Parathyroid adenoma (tissue), 2 donors: Measurements from ENCODE around the gene PCDHB2.
"Not testable (repeated sequence)": the region's sequence is repeated elsewhere in the genome, so short reads cannot be mapped to it uniquely, and the experiment has no call there.

Experiments
- H2AFZ ChIP-seq: fragments of 300-600 bp; sonication (generic); one replicate; pipeline ENCODE4 v1.7.0; 2017; ENCODE audit warnings: antibody characterized with exemption, mild to moderate bottlenecking
- H3K27ac ChIP-seq: fragments of 300-600 bp; sonication (generic); one replicate; pipeline ENCODE4 v1.7.0; 2017
- H3K27me3 ChIP-seq: fragments of 300-600 bp; sonication (generic); one replicate; pipeline ENCODE4 v1.7.0; 2017; ENCODE audit warnings: low read length; ENCODE audit not compliant: control insufficient read depth, insufficient read depth
- H3K36me3 ChIP-seq: fragments of 300-600 bp; sonication (generic); one replicate; pipeline ENCODE4 v1.7.0; 2017; ENCODE audit warnings: low read length; ENCODE audit not compliant: control insufficient read depth, insufficient read depth
- H3K4me1 ChIP-seq: fragments of 300-600 bp; sonication (generic); one replicate; pipeline ENCODE4 v1.7.0; 2017; ENCODE audit warnings: control low read depth
- H3K4me2 ChIP-seq: fragments of 300-600 bp; sonication (generic); one replicate; pipeline ENCODE4 v1.7.0; 2017; ENCODE audit warnings: low read length
- H3K4me3 ChIP-seq: fragments of 300-600 bp; sonication (generic); one replicate; pipeline ENCODE4 v1.7.0; 2017; ENCODE audit warnings: low read depth, low read length
- H3K79me2 ChIP-seq: fragments of 300-600 bp; sonication (generic); one replicate; pipeline ENCODE4 v1.7.0; 2017; ENCODE audit warnings: control low read depth
- H3K9ac ChIP-seq: fragments of 300-600 bp; sonication (generic); one replicate; pipeline ENCODE4 v1.7.0; 2017; ENCODE audit warnings: mild to moderate bottlenecking
- H3K9me3 ChIP-seq: fragments of 300-600 bp; sonication (generic); one replicate; pipeline ENCODE4 v1.7.0; 2017; ENCODE audit warnings: low read length; ENCODE audit not compliant: control insufficient read depth
- TF ChIP-seq, protein P1 (sequence below): fragments of 300-600 bp; sonication (generic); IDR thresholded peaks from one replicate; pipeline ENCODE4 v1.7.0; 2017; ENCODE audit warnings: antibody characterized with exemption, mild to moderate bottlenecking
- donor health status: primary hyperparathyroidism.

The PCDHB2 gene

DNA sequence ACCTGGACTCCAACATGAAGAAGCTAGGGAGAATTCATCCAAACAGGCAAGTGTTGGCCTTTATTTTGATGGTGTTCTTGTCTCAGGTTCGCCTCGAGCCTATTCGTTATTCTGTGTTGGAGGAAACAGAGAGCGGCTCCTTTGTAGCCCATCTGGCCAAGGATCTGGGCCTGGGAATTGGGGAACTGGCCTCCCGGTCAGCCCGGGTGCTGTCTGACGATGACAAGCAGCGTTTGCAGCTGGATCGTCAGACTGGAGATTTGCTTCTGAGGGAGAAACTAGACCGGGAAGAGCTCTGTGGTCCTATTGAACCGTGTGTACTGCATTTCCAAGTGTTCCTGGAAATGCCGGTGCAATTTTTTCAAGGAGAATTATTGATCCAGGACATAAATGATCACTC lies 27.6 kb downstream of the PCDHB2 start:
- no peaks in the 10 kb centered on the region for H3K4me1 ChIP-seq
- H3K4me3 ChIP-seq, result no peak overlapping the region
- H3K79me2 ChIP-seq, result no peaks in the 10 kb centered on the region
- no peak overlapping the region for H2AFZ ChIP-seq
- H3K9me3 ChIP-seq, result peaks cover 5% of the 10 kb centered on the region
- H3K27ac ChIP-seq, result no peak overlapping the region
- no peak overlapping the region for H3K4me2 ChIP-seq
- no peak overlapping the region for H3K9ac ChIP-seq
- no peaks in the 10 kb centered on the region for H3K36me3 ChIP-seq
- H3K27me3 ChIP-seq, result peaks cover 8% of the 10 kb centered on the region
- TF ChIP-seq, protein P1, sequence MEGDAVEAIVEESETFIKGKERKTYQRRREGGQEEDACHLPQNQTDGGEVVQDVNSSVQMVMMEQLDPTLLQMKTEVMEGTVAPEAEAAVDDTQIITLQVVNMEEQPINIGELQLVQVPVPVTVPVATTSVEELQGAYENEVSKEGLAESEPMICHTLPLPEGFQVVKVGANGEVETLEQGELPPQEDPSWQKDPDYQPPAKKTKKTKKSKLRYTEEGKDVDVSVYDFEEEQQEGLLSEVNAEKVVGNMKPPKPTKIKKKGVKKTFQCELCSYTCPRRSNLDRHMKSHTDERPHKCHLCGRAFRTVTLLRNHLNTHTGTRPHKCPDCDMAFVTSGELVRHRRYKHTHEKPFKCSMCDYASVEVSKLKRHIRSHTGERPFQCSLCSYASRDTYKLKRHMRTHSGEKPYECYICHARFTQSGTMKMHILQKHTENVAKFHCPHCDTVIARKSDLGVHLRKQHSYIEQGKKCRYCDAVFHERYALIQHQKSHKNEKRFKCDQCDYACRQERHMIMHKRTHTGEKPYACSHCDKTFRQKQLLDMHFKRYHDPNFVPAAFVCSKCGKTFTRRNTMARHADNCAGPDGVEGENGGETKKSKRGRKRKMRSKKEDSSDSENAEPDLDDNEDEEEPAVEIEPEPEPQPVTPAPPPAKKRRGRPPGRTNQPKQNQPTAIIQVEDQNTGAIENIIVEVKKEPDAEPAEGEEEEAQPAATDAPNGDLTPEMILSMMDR, result no peak

DNA sequence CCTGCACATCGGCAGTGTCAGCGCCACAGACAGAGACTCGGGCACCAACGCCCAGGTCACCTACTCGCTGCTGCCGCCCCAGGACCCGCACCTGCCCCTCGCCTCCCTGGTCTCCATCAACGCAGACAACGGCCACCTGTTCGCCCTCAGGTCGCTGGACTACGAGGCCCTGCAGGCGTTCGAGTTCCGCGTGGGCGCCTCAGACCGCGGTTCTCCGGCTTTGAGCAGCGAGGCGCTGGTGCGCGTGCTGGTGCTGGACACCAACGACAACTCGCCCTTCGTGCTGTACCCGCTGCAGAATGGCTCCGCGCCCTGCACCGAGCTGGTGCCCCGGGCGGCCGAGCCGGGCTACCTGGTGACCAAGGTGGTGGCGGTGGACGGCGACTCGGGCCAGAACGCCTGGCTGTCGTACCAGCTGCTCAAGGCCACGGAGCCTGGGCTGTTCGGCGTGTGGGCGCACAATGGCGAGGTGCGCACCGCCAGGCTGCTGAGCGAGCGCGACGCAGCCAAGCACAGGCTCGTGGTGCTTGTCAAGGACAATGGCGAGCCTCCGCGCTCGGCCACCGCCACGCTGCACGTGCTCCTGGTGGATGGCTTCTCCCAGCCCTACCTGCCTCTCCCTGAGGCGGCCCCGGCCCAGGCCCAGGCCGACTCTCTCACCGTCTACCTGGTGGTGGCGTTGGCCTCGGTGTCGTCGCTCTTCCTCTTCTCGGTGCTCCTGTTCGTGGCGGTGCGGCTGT lies 29.2 kb downstream of the PCDHB2 start:
- not testable (repeated sequence) for H3K27me3 ChIP-seq, H3K4me1 ChIP-seq, H3K9ac ChIP-seq, H3K79me2 ChIP-seq, H2AFZ ChIP-seq, H3K36me3 ChIP-seq, H3K9me3 ChIP-seq, H3K27ac ChIP-seq, H3K4me3 ChIP-seq, H3K4me2 ChIP-seq

DNA sequence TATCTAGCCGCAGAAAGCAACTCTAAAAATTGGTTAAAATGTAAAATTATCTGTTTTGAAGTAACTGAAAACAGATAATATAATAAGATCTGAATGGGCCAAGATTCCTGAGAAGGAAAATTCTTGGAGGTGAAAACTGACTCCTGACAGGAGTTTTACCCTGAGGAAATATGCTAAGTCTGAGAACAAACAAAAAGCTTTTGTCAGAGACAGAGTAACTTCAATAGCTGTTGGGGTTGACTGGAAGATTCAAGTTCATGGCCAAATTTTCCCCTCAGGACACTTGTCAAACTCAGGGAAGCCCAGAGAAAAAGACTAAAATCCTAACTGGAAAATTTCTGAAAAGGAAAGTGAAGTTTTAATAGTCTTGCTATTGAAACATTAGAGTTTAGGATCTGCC lies 32.9 kb downstream of the PCDHB2 start:
- Histone ChIP-seq H3K27ac (no peak overlapping the region), H2AFZ (no peak overlapping the region), H3K79me2 (no peaks in the 10 kb centered on the region), H3K36me3 (peaks cover 3% of the 10 kb centered on the region), H3K9ac (no peak overlapping the region), H3K4me1 (no peaks in the 10 kb centered on the region), H3K4me2 (no peak overlapping the region), H3K9me3 (no peaks in the 10 kb centered on the region), H3K27me3 (peaks cover 2% of the 10 kb centered on the region), H3K4me3 (no peak overlapping the region)
- TF ChIP-seq, protein P1, result no peak

DNA sequence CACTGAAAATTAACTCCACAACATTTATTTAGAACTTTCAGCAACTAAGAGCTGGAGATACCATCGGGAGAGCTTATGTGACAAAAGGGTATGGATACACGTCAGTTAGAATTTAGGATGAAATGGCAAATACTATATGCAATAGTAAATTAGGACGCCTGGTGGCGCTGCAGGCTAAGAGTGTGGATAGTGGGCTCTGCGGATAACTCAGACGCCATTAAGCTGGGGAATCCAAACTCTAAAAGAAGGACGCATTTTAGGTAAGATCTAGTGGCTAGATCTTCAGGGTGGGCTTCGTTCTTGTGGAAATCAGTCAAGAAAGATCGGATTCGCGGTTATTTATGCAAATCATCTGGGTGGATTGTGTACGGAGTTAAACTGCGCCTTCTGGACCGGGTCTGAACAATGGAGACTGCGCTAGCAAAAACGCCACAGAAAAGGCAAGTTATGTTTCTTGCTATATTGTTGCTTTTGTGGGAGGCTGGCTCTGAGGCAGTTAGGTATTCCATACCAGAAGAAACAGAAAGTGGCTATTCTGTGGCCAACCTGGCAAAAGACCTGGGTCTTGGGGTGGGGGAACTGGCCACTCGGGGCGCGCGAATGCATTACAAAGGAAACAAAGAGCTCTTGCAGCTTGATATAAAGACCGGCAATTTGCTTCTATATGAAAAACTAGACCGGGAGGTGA lies 40.8 kb downstream of the PCDHB2 start, which contains the start of gene PCDHB5:
Gene PCDHB5 (plus strand): TSS at position 177 of the 688 bp plus-strand sequence. CDS start 229 bp downstream, at position 406.
- no peaks in the 10 kb centered on the region for H3K4me1 ChIP-seq
- H3K4me2 ChIP-seq, result no peak within 1 kb of the TSS
- H3K9me3 ChIP-seq, result no peaks in the 10 kb centered on the region
- H3K27ac ChIP-seq, result peak within 1 kb of the TSS; percentile 46
- peaks cover 6% of the 10 kb centered on the region for H3K27me3 ChIP-seq
- TF ChIP-seq, protein P1, result peak; percentile 73
- H3K9ac ChIP-seq, result no peak within 1 kb of the TSS
- H3K4me3 ChIP-seq, result peak within 1 kb of the TSS; percentile 36
- H2AFZ ChIP-seq, result peak within 1 kb of the TSS; percentile 57
- peaks cover 3% of the 10 kb centered on the region for H3K36me3 ChIP-seq
- H3K79me2 ChIP-seq, result no peaks in the 10 kb centered on the region

DNA sequence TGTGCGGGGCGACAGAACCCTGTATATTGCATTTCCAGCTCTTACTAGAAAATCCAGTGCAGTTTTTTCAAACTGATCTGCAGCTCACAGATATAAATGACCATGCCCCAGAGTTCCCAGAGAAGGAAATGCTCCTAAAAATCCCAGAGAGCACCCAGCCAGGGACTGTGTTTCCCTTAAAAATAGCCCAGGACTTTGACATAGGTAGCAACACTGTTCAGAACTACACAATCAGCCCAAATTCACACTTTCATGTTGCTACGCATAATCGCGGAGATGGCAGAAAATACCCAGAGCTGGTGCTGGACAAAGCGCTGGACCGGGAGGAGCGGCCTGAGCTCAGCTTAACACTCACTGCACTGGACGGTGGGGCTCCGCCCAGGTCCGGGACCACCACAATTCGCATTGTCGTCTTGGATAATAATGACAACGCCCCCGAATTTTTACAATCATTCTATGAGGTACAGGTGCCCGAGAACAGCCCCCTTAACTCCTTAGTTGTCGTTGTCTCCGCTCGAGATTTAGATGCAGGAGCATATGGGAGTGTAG lies 41.4 kb downstream of the PCDHB2 start:
- Histone ChIP-seq H3K4me2 (no peak overlapping the region), H3K9me3 (no peaks in the 10 kb centered on the region), H2AFZ (peak overlapping the region; percentile 57), H3K36me3 (peaks cover under 1% of the 10 kb centered on the region), H3K9ac (no peak overlapping the region), H3K27me3 (peaks cover 6% of the 10 kb centered on the region), H3K4me1 (no peaks in the 10 kb centered on the region), H3K79me2 (no peaks in the 10 kb centered on the region), H3K4me3 (peak overlapping the region; percentile 36), H3K27ac (no peak overlapping the region)
- TF ChIP-seq, protein P1, result no peak

DNA sequence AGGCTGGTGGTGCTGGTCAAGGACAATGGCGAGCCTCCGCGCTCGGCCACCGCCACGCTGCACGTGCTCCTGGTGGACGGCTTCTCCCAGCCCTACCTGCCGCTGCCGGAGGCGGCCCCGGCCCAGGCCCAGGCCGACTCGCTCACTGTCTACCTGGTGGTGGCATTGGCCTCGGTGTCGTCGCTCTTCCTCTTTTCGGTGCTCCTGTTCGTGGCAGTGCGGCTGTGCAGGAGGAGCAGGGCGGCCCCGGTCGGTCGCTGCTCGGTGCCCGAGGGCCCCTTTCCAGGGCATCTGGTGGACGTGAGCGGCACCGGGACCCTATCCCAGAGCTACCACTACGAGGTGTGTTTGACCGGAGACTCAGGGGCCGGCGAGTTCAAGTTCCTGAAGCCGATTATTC lies 42.9 kb downstream of the PCDHB2 start:
- H3K4me2 ChIP-seq, H3K4me1 ChIP-seq, H3K36me3 ChIP-seq, H2AFZ ChIP-seq, H3K27me3 ChIP-seq, H3K27ac ChIP-seq, H3K9ac ChIP-seq, H3K79me2 ChIP-seq, H3K9me3 ChIP-seq, H3K4me3 ChIP-seq: not testable (repeated sequence)
